PC-3 (cell line): ENCODE measurements around the gene PPP1R3G.

Experiments
- CTCF ChIP-seq: fragments of 300-600 bp; sonication (generic); conservative IDR thresholded peaks from 2 replicates; pipeline ENCODE4 v1.5.1; 2017; ENCODE audit warnings: antibody characterized with exemption, low read depth, mild to moderate bottlenecking, low read length
- EZH2phosphoT487 ChIP-seq: fragments of 300-600 bp; sonication (generic); IDR thresholded peaks from 2 replicates; pipeline ENCODE4 v1.6.1; 2018; ENCODE audit warnings: mild to moderate bottlenecking, antibody characterized with exemption, low read length, borderline replicate concordance

- TF ChIP-seq CTCF: no peak
- no peak for TF ChIP-seq EZH2phosphoT487
These were observed 40.3 kb upstream of the PPP1R3G start for GRCh38 chr6:5044866-5045265.
